Smooth muscle cell (in vitro differentiated cells): ENCODE results near the gene TAAR1. TPM values are rescaled to one million over a fixed set of nuclear protein-coding genes. Genes with fewer than 3 reads are reported as not detected.
A peak's percentile ranks its signal among the peaks of the same experiment; 100 is the strongest.
"Not testable (repeated sequence)": the region's sequence is repeated elsewhere in the genome, so short reads cannot be mapped to it uniquely, and the experiment has no call there.

ENCODE experiments used
- DNase-seq: peaks from one replicate; lab custom pipeline; 2025; ENCODE audit not compliant: unreplicated experiment; lab: John Stamatoyannopoulos, UW
- H2AFZ ChIP-seq: fragments of 200-600 bp; sonication (generic); 2 replicates; pipeline ENCODE4 v1.6.0; 2016; ENCODE audit warnings: antibody characterized with exemption, low read depth, mild to moderate bottlenecking
- H3F3A ChIP-seq: fragments of 200-600 bp; sonication (generic); 2 replicates; pipeline ENCODE4 v1.6.0; 2017; ENCODE audit warnings: antibody characterized with exemption, low read depth
- H3K27ac ChIP-seq: fragments of 200-600 bp; sonication (generic); 2 replicates; pipeline ENCODE4 v1.5.1; 2016; ENCODE audit warnings: low read depth, mild to moderate bottlenecking
- H3K27me3 ChIP-seq: fragments of 200-600 bp; sonication (generic); 2 replicates; pipeline ENCODE4 v1.6.1; 2016; ENCODE audit warnings: low read depth, mild to moderate bottlenecking
- H3K36me3 ChIP-seq: fragments of 200-600 bp; sonication (generic); 2 replicates; pipeline ENCODE4 v1.5.1; 2016; ENCODE audit warnings: low read depth
- H3K4me1 ChIP-seq: fragments of 200-600 bp; sonication (generic); 2 replicates; pipeline ENCODE4 v1.5.1; 2016; ENCODE audit warnings: low read depth
- H3K4me2 ChIP-seq: fragments of 200-600 bp; sonication (generic); 2 replicates; pipeline ENCODE4 v1.6.0; 2016; ENCODE audit warnings: mild to moderate bottlenecking
- H3K4me3 ChIP-seq: fragments of 200-600 bp; sonication (generic); 2 replicates; pipeline ENCODE4 v1.5.1; 2016; ENCODE audit warnings: mild to moderate bottlenecking
- H3K79me2 ChIP-seq: fragments of 200-600 bp; sonication (generic); 2 replicates; pipeline ENCODE4 v1.6.0; 2016; ENCODE audit warnings: low read depth, mild to moderate bottlenecking
- H3K9ac ChIP-seq: fragments of 200-600 bp; sonication (generic); 2 replicates; pipeline ENCODE4 v1.6.0; 2016; ENCODE audit warnings: low read depth
- H3K9me3 ChIP-seq: fragments of 200-600 bp; sonication (generic); replicated peaks from 2 replicates; pipeline ENCODE4 v1.5.1; 2016; ENCODE audit warnings: low read depth
- H4K20me1 ChIP-seq: fragments of 200-600 bp; sonication (generic); 2 replicates; pipeline ENCODE4 v1.6.0; 2016; ENCODE audit warnings: low read depth
- CTCF ChIP-seq: fragments of 200-600 bp; sonication (generic); IDR thresholded peaks from 2 replicates; pipeline ENCODE4 v1.5.1; 2017; ENCODE audit warnings: borderline replicate concordance, mild to moderate bottlenecking, antibody characterized with exemption; ENCODE audit not compliant: insufficient read depth, poor library complexity, severe bottlenecking
- WGBS: methylation state at CpG from one replicate; pipeline ENCODE4 v1.1.7; 2016; ENCODE audit warnings: low lambda C conversion rate; 5-methylcytosine and 5-hydroxymethylcytosine counted together
- polyA plus RNA-seq: library from polyadenylated mRNA; unstranded; fragments of >200 nt; fragmentation: Nextera tagmentation; extraction: Ambion mirVana; gene quantifications from 2 replicates; pipeline ENCODE4 v1.2.1, GENCODE V29; 2016
- total RNA-seq: library from RNA; depleted of rRNA; stranded (reverse); fragments of >200 nt; gene quantifications from 2 replicates; pipeline ENCODE4 v1.2.3, GENCODE V29; 2014

TAAR1 gene
- total and polyA plus RNA-seq, 2 experiments from 2014 or later: not detected

GRCh38 chr6:132684272-132684671, 25.3 kb upstream of the TAAR1 start:
- 40% methylated on average over 6 of the region's 6 CpGs for WGBS
- no peaks in the 10 kb centered on the region for H3K27me3 ChIP-seq
- no peak overlapping the region for H3K9ac ChIP-seq
- no peak overlapping the region for H2AFZ ChIP-seq
- peaks cover 10% of the 10 kb centered on the region for H3K4me1 ChIP-seq
- no peaks in the 10 kb centered on the region for H3K79me2 ChIP-seq
- H3K27ac ChIP-seq: peak overlapping the region; percentile 82
- no peak for DNase-seq
- H3K4me3 ChIP-seq: no peak overlapping the region
- H3K36me3 ChIP-seq: no peaks in the 10 kb centered on the region
- H3K4me2 ChIP-seq: peak overlapping the region; percentile 65
- no peak for TF ChIP-seq CTCF
- H4K20me1 ChIP-seq: no peaks in the 10 kb centered on the region
- no peaks in the 10 kb centered on the region for H3F3A ChIP-seq
- H3K9me3 ChIP-seq: no peaks in the 10 kb centered on the region

GRCh38 chr6:132683543-132683942, 24.6 kb upstream of the TAAR1 start:
- 38% methylated on average over 6 of the region's 6 CpGs for WGBS
- H3K4me3 ChIP-seq: no peak overlapping the region
- no peak for TF ChIP-seq CTCF
- H3K27me3 ChIP-seq: no peaks in the 10 kb centered on the region
- peak overlapping the region; percentile 65 for H3K4me2 ChIP-seq
- peaks cover 10% of the 10 kb centered on the region for H3K4me1 ChIP-seq
- H3K36me3 ChIP-seq: no peaks in the 10 kb centered on the region
- H3K9me3 ChIP-seq: no peaks in the 10 kb centered on the region
- H2AFZ ChIP-seq: peak overlapping the region; percentile 15
- no peaks in the 10 kb centered on the region for H3K79me2 ChIP-seq
- no peak for DNase-seq
- H3F3A ChIP-seq: no peaks in the 10 kb centered on the region
- H4K20me1 ChIP-seq: no peaks in the 10 kb centered on the region
- peak overlapping the region; percentile 82 for H3K27ac ChIP-seq
- H3K9ac ChIP-seq: no peak overlapping the region

GRCh38 chr6:132679094-132679493, 20.1 kb upstream of the TAAR1 start:
- H3K27ac ChIP-seq, H3K9me3 ChIP-seq, H3K9ac ChIP-seq, H4K20me1 ChIP-seq, H3K36me3 ChIP-seq, H3K4me1 ChIP-seq, H2AFZ ChIP-seq, H3K4me2 ChIP-seq, DNase-seq, H3K79me2 ChIP-seq, H3K4me3 ChIP-seq, H3K27me3 ChIP-seq, H3F3A ChIP-seq: not testable (repeated sequence)

GRCh38 chr6:132675749-132676148, 16.8 kb upstream of the TAAR1 start:
- Histone ChIP-seq H3K9me3 (no peaks in the 10 kb centered on the region), H3K79me2 (no peaks in the 10 kb centered on the region), H3K27ac (no peak overlapping the region), H3K4me2 (no peak overlapping the region), H3K9ac (no peak overlapping the region), H3K4me1 (no peaks in the 10 kb centered on the region), H3K4me3 (no peak overlapping the region), H2AFZ (no peak overlapping the region), H4K20me1 (no peaks in the 10 kb centered on the region), H3F3A (no peaks in the 10 kb centered on the region), H3K27me3 (no peaks in the 10 kb centered on the region), H3K36me3 (no peaks in the 10 kb centered on the region)
- TF ChIP-seq CTCF: no peak
- DNase-seq: no peak
